Colonic mucosa (tissue), 4 donors: ENCODE data around the gene THUMPD3. TPM values are rescaled to one million over a fixed set of nuclear protein-coding genes. Genes with fewer than 3 reads are reported as not detected.

Experiments
- DNase-seq: peaks from one replicate; pipeline ENCODE4 v3.0.0-alpha.2; 2020
- H3K27ac ChIP-seq: fragments of 200-600 bp; one replicate; pipeline ENCODE4 v1.8.0; 2021
- H3K27me3 ChIP-seq: fragments of 200-600 bp; one replicate; pipeline ENCODE4 v1.8.0; 2021
- H3K36me3 ChIP-seq: fragments of 200-600 bp; one replicate; pipeline ENCODE4 v1.8.0; 2021
- H3K4me1 ChIP-seq: fragments of 200-600 bp; one replicate; pipeline ENCODE4 v1.8.0; 2021; ENCODE audit warnings: mild to moderate bottlenecking
- H3K4me3 ChIP-seq: fragments of 200-600 bp; one replicate; pipeline ENCODE4 v1.8.0; 2021
- H3K9ac ChIP-seq, 2 donors: one replicate each; pipeline ENCODE4 v1.7.0; 2013; ENCODE audit warnings: control low read depth in 2 of 2, low read depth in 2 of 2, low read length in 2 of 2
- H3K9me3 ChIP-seq: fragments of 200-600 bp; one replicate; pipeline ENCODE4 v1.8.0; 2021
- CTCF ChIP-seq: fragments of 200-600 bp; IDR thresholded peaks from one replicate; pipeline ENCODE4 v1.8.0; 2022; ENCODE audit warnings: antibody characterized with exemption, mild to moderate bottlenecking
- intact Hi-C: fragments of 100-400 bp; cut with DNase I; formaldehyde crosslinking; loops from one replicate; pipeline ENCODE4 v1.14.1; 2022
- total RNA-seq, 2 donors: library from RNA; stranded (reverse); fragmentation: NEBNext Ultra II Directional in 1 of 2; extraction: Animal tissue kit (Norgen Biotek cat#: 25700) in 1 of 2; gene quantifications; one replicate each; pipeline ENCODE4 v1.2.1, GENCODE V29; 2021
- donor health status: healthy.
- donor health status: DM: no; HTN: no; CAD: no.
- donor health status: DM: no; HTN: no; CAD: no.

THUMPD3 gene
- total RNA-seq, 2 donors from 2014 or later = 40.1 to 46.0 TPM

GRCh38 chr3:9395570-9396300 lies 32.9 kb downstream of the THUMPD3 start:
- no peak for DNase-seq
- intact Hi-C loops = no loop called here

GRCh38 chr3:9396301-9396631 lies 33.4 kb downstream of the THUMPD3 start:
- Histone ChIP-seq H3K27me3 (no peaks in the 10 kb centered on the region), H3K9me3 (no peaks in the 10 kb centered on the region), H3K4me3 (peak overlapping the region; percentile 47), H3K4me1 (peaks cover 16% of the 10 kb centered on the region), H3K9ac (peak overlapping the region; percentile 77 to 87), H3K27ac (peak overlapping the region; percentile 92), H3K36me3 (no peaks in the 10 kb centered on the region)
- DNase-seq = peak; percentile 94
- intact Hi-C loops = no loop called here
- no peak for TF ChIP-seq CTCF

More at GRCh38 chr3:9395570-9396300, 32.9 kb downstream of the THUMPD3 start:
- Histone ChIP-seq H3K27ac (peak overlapping the region; percentile 92), H3K36me3 (peaks cover 3% of the 10 kb centered on the region), H3K9ac (peak overlapping the region; percentile 77 to 87), H3K27me3 (no peaks in the 10 kb centered on the region), H3K4me3 (peak overlapping the region; percentile 47), H3K9me3 (no peaks in the 10 kb centered on the region), H3K4me1 (peaks cover 12% of the 10 kb centered on the region)
- TF ChIP-seq CTCF = no peak

GRCh38 chr3:9396632-9397331 lies 33.9 kb downstream of the THUMPD3 start:
- H3K4me3 ChIP-seq = peak overlapping the region; percentile 47
- H3K9ac ChIP-seq = peak overlapping the region; percentile 77 to 87
- H3K27ac ChIP-seq = peak overlapping the region; percentile 92
- TF ChIP-seq CTCF = no peak
- H3K27me3 ChIP-seq = no peaks in the 10 kb centered on the region
- H3K9me3 ChIP-seq = no peaks in the 10 kb centered on the region
- H3K4me1 ChIP-seq = peaks cover 20% of the 10 kb centered on the region
- intact Hi-C loops = no loop called here
- DNase-seq = peak; percentile 98
- no peaks in the 10 kb centered on the region for H3K36me3 ChIP-seq

- peak; percentile 98 for DNase-seq
- Histone ChIP-seq H3K9ac (peak within 1 kb of the TSS; percentile 100), H3K4me1 (peaks cover 22% of the 10 kb centered on the region), H3K9me3 (no peaks in the 10 kb centered on the region), H3K4me3 (peak within 1 kb of the TSS; percentile 65), H3K36me3 (no peaks in the 10 kb centered on the region), H3K27me3 (no peaks in the 10 kb centered on the region), H3K27ac (peak within 1 kb of the TSS; percentile 99)
- TF ChIP-seq CTCF = no peak
- intact Hi-C loops = no loop called here
Measured at GRCh38 chr3:9397332-9397905, 34.6 kb downstream of the THUMPD3 start, which contains the start of gene SETD5. Gene SETD5, plus strand, starts transcription at chr3:9397615. Its CDS starts 31,324 bp downstream, at chr3:9428939.

GRCh38 chr3:9397906-9398699 lies 35.2 kb downstream of the THUMPD3 start:
- H3K27ac ChIP-seq = peak overlapping the region; percentile 99
- no peak for TF ChIP-seq CTCF
- intact Hi-C loops = no loop called here
- H3K36me3 ChIP-seq = no peaks in the 10 kb centered on the region
- peaks cover 27% of the 10 kb centered on the region for H3K4me1 ChIP-seq
- peak overlapping the region; percentile 100 for H3K9ac ChIP-seq
- peak overlapping the region; percentile 65 for H3K4me3 ChIP-seq
- H3K27me3 ChIP-seq = no peaks in the 10 kb centered on the region
- no peaks in the 10 kb centered on the region for H3K9me3 ChIP-seq
- peak; percentile 65 for DNase-seq
